GM12878 (cell line): Measurements from ENCODE around the gene PFN3. TPM values are rescaled to one million over a fixed set of nuclear protein-coding genes. Genes with fewer than 3 reads are reported as not detected.
"Not testable (repeated sequence)": the region's sequence is repeated elsewhere in the genome, so short reads cannot be mapped to it uniquely, and the experiment has no call there.

Experiments used
- ATAC-seq: fragments of 200-7000 bp; cut with Tn5 transposase; 3 replicates; pipeline ENCODE4 v1.9.1; 2020; ENCODE audit warnings: mild to moderate bottlenecking, moderate library complexity
- BruUV-seq: library from RNA; stranded (reverse); fragments of 400-500 nt; replicated peaks from 2 replicates; lab custom pipeline; 2021; lab: Mats Ljungman, UMichigan
- CTCF ChIA-PET: fragments of 300-600 bp; sonication (Branson Sonifier 250); formaldehyde crosslinking; extraction: SDS; loops from one replicate; lab custom pipeline; 2021; ENCODE audit warnings: inconsistent platforms; lab: Yijun Ruan, JAX
- POLR2A ChIA-PET: fragments of 350-600 bp; formaldehyde crosslinking; extraction: SDS; loops from one replicate; lab custom pipeline; 2021; ENCODE audit warnings: inconsistent platforms; lab: Charles Lee
- RAD21 ChIA-PET: fragments of 300-600 bp; sonication (Branson Sonifier 250); formaldehyde crosslinking; loops from one replicate; lab custom pipeline; 2023; ENCODE audit warnings: antibody characterized with exemption; ENCODE audit not compliant: unreplicated experiment; lab: Charles Lee
- SMC1A ChIA-PET: fragments of 300-600 bp; sonication (Branson Sonifier 250); formaldehyde crosslinking; loops from one replicate; lab custom pipeline; 2023; ENCODE audit not compliant: unreplicated experiment, uncharacterized antibody; lab: Charles Lee
- DNase-seq: peaks from one replicate; pipeline ENCODE4 v3.0.0-alpha.2; 2011; ENCODE audit warnings: low read depth, low spot score
- FAIRE-seq: peaks from 3 replicates; lab custom pipeline; 2011; peaks lifted over from hg19 to GRCh38; lab: Jason Lieb, UNC
- H2AFZ ChIP-seq: 2 replicates; pipeline ENCODE4 v1.6.0; 2011; ENCODE audit warnings: low read depth, low read length, control low read depth; ENCODE audit not compliant: control insufficient read depth
- H3K27ac ChIP-seq: 2 replicates; pipeline ENCODE4 v1.5.1; 2011; ENCODE audit warnings: control low read depth; ENCODE audit not compliant: control insufficient read depth, insufficient read depth
- H3K27me3 ChIP-seq, 2 experiments: replicated peaks in 1 of 2; 2 replicates each; pipeline versions ENCODE4 v1.6.0 to v1.6.1; 2011; ENCODE audit warnings: low read length in 1 of 2; ENCODE audit not compliant: control insufficient read depth in 2 of 2, insufficient read depth in 2 of 2
- H3K36me3 ChIP-seq, 2 experiments: 2 replicates each; pipeline ENCODE4 v1.5.1; 2011; ENCODE audit warnings: low read length in 1 of 2; ENCODE audit not compliant: control insufficient read depth in 2 of 2, insufficient read depth in 2 of 2
- H3K4me1 ChIP-seq: 2 replicates; pipeline ENCODE4 v1.6.1; 2011; ENCODE audit warnings: mild to moderate bottlenecking, low read length, moderate library complexity, mixed read lengths; ENCODE audit not compliant: control insufficient read depth, insufficient read depth
- H3K4me2 ChIP-seq: 2 replicates; pipeline ENCODE4 v1.6.0; 2011; ENCODE audit warnings: control low read depth; ENCODE audit not compliant: control insufficient read depth, insufficient read depth
- H3K4me3 ChIP-seq: fragments of 200-600 bp; sonication (generic); 2 replicates; pipeline ENCODE4 v1.5.1; 2016
- H3K79me2 ChIP-seq: 2 replicates; pipeline ENCODE4 v1.6.0; 2011; ENCODE audit warnings: low read length; ENCODE audit not compliant: control insufficient read depth, insufficient read depth
- H3K9ac ChIP-seq: 2 replicates; pipeline ENCODE4 v1.8.0; 2011; ENCODE audit warnings: low read length, control low read depth, mixed read lengths; ENCODE audit not compliant: control insufficient read depth, insufficient read depth
- H3K9me3 ChIP-seq: replicated peaks from 3 replicates; pipeline ENCODE4 v1.5.1; 2011; ENCODE audit warnings: mild to moderate bottlenecking, low read length; ENCODE audit not compliant: control insufficient read depth, insufficient read depth
- H4K20me1 ChIP-seq: 2 replicates; pipeline ENCODE4 v1.6.0; 2011; ENCODE audit not compliant: control insufficient read depth, insufficient read depth
- POU2F2 ChIP-seq: IDR thresholded peaks from 3 replicates; pipeline ENCODE4 v1.6.1; 2011; ENCODE audit warnings: low read depth, mild to moderate bottlenecking, low read length, borderline replicate concordance
- WGBS: methylation state at CpG from one replicate; pipeline ENCODE4 v1.1.6; 2016; ENCODE audit warnings: low lambda C conversion rate; ENCODE audit not compliant: insufficient replicate concordance, insufficient coverage; ENCODE audit errors: missing lambda C conversion rate; 5-methylcytosine and 5-hydroxymethylcytosine counted together
- in situ Hi-C: fragments of 300-500 bp; cut with MboI; formaldehyde crosslinking; loops from 9 replicates; pipeline ENCODE4 v1.14.3; 2018; ENCODE audit warnings: mixed read lengths
- intact Hi-C: fragments of 100-400 bp; cut with micrococcal nuclease; formaldehyde crosslinking; loops from one replicate; pipeline ENCODE4 v1.14.2; 2022; ENCODE audit not compliant: unreplicated experiment
- polyA plus RNA-seq, 11 experiments: library from polyadenylated mRNA; depleted of rRNA in 4 of 11; unstranded in 6 of 11; stranded (reverse) in 5 of 11; fragments of >200 nt; fragmentation: Nextera tagmentation in 4 of 11; fragmentation: Illumina TruSeq in 1 of 11; extraction: Ambion mirVana in 4 of 11; extraction: Trizol in 1 of 11; gene quantifications; 1 replicate in 1 of 11; 2 replicates in 10 of 11; pipeline versions ENCODE4 v1.2.1 to v1.2.3, GENCODE V29; 2011 to 2016; ENCODE audit warnings: inconsistent platforms in 2 of 11, missing spikeins in 2 of 11, low read depth in 1 of 11
- total RNA-seq, 4 experiments: library from RNA; depleted of rRNA in 3 of 4; stranded (reverse); fragments of >200 nt in 3 of 4; fragmentation: Illumina TruSeq in 1 of 4; extraction: Trizol in 1 of 4; gene quantifications; 2 replicates each; pipeline versions ENCODE4 v1.2.1 to v1.2.3, GENCODE V29; 2013 to 2021

The PFN3 gene
- total and polyA plus RNA-seq, 10 of the 15 experiments (the other 5 are each of a cell fraction or from before 2014, with no cell fraction given) = not detected

- H2AFZ ChIP-seq, H3K9me3 ChIP-seq, H3K79me2 ChIP-seq, in situ Hi-C loops, BruUV-seq, H3K4me2 ChIP-seq, H4K20me1 ChIP-seq, ATAC-seq, H3K27ac ChIP-seq, FAIRE-seq, H3K27me3 ChIP-seq, intact Hi-C loops, H3K9ac ChIP-seq, H3K4me3 ChIP-seq, H3K36me3 ChIP-seq, DNase-seq: not testable (repeated sequence)
- peaks cover 16% of the 10 kb centered on the region for H3K4me1 ChIP-seq
- CTCF ChIA-PET = interaction anchor here (0.7 to 6.3 kb wide), 4 partner anchors 13 to 103 kb away, joined by 3 to 38 read pairs (median 4); no protein-coding TSS in a partner anchor
- RAD21 ChIA-PET = interaction anchor here (0.9 kb wide), 1 partner anchor 15 kb away, joined by 3 read pairs; no protein-coding TSS in a partner anchor
- POLR2A ChIA-PET = interaction anchor here (1.2 to 7.0 kb wide), 4 partner anchors 8 to 17 kb away, joined by 3 to 107 read pairs (median 4); partner anchors contain the start of genes F12 and GRK6
- SMC1A ChIA-PET = interaction anchor here (1.0 to 1.1 kb wide), 2 partner anchors 11 to 12 kb away, joined by 3 read pairs; no protein-coding TSS in a partner anchor
- WGBS = 55% methylated on average over 6 of the region's 6 CpGs
Observed at GRCh38 chr5:177417081-177417480, 16.6 kb upstream of the PFN3 start.

- CTCF ChIA-PET = interaction anchor here (1.0 to 6.3 kb wide), 7 partner anchors 10 to 105 kb away, joined by 3 to 38 read pairs (median 4); partner anchors contain the start of gene GRK6
- in situ Hi-C loops (no loop called here), intact Hi-C loops (no loop called here)
- no peak for TF ChIP-seq POU2F2
- POLR2A ChIA-PET = interaction anchor here (0.6 to 7.0 kb wide), 6 partner anchors 11 to 249 kb away, joined by 3 to 107 read pairs (median 7); partner anchors contain the start of gene GRK6
- RAD21 ChIA-PET = interaction anchor here (1.0 to 2.0 kb wide), 5 partner anchors 9 to 83 kb away, joined by 3 to 8 read pairs (median 3); partner anchors contain the start of gene PDLIM7
- H3K4me2 ChIP-seq = no peak overlapping the region
- no peak overlapping the region for H3K9ac ChIP-seq
- no peak for FAIRE-seq
- no peak overlapping the region for H3K27ac ChIP-seq
- WGBS = 69% methylated on average over 3 of the region's 3 CpGs
- H2AFZ ChIP-seq = no peak overlapping the region
- H3K4me1 ChIP-seq = peaks cover 18% of the 10 kb centered on the region
- no peak for ATAC-seq
- no peaks in the 10 kb centered on the region for H3K36me3 ChIP-seq
- no peak for DNase-seq
- no peak overlapping the region for H3K4me3 ChIP-seq
- no TSS peak for BruUV-seq
- no peaks in the 10 kb centered on the region for H3K9me3 ChIP-seq
- SMC1A ChIA-PET = interaction anchor here (1.1 to 3.3 kb wide), 7 partner anchors 11 to 34 kb away, joined by 3 to 42 read pairs (median 4); partner anchors contain the start of gene GRK6
- H3K27me3 ChIP-seq = no peaks in the 10 kb centered on the region
- no peaks in the 10 kb centered on the region for H4K20me1 ChIP-seq
- H3K79me2 ChIP-seq = no peaks in the 10 kb centered on the region
Observed at GRCh38 chr5:177414481-177414880, 14.0 kb upstream of the PFN3 start.
